Glomerular visceral epithelial cell (primary cell): Measurements from ENCODE around the gene LIMS1.

Experiments used
- DNase-seq: peaks from one replicate; pipeline ENCODE4 v3.0.0-alpha.2; 2016; ENCODE audit errors: extremely low spot score

The LIMS1 gene

DNA sequence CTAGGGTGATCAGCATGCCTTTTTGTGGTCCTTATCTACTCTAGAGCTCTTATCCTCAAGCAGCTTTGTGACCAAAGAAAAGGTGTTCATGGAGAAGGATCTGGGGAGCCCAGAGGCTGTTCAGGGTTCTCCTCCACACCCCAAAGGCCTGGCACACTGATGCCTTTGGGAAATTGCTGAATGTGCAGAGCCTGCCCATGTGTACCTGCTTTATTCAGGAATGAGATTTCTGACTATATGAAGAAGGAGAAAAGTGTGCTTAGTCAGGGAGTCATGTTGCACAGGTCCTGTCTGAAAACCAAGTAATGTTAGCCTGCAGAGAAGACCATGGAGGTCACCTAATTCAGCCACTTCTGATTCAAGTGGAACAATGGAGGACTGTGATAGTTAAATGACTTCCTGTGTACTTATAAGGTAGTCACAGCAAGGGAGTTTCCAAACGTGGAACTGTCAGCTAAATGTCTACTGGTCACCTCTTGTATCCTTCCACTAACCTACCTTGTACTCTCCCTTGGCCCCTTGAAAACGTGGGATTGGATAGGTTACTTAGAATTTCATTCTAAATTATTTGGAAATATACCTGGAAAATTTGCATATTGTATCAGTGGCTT, 81.3 kb downstream of the LIMS1 start:
- DNase-seq = no peak

- DNase-seq = peak; percentile 56
These were observed 82.0 kb downstream of the LIMS1 start for GRCh38 chr2:108616318-108616717.

DNA sequence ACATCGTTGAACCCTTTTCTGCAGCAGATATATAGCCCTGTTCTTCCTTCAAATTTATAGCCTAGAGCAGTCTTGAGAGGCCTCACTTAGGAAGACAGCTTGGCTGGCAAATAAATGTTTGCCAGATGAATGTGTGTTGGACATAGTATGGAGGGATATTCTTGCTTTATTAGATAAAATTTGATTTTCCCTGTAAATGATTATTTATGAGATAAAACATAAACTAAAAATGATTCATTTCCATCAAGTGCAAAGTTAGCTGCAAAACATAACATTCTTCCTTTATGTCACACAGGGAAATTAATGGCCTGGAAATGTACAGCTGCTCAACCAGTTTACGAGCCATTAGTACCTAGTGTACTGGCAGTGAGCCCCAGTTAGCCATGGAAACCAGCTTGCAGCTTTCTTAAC, 82.5 kb downstream of the LIMS1 start:
- DNase-seq = peak; percentile 83

DNA sequence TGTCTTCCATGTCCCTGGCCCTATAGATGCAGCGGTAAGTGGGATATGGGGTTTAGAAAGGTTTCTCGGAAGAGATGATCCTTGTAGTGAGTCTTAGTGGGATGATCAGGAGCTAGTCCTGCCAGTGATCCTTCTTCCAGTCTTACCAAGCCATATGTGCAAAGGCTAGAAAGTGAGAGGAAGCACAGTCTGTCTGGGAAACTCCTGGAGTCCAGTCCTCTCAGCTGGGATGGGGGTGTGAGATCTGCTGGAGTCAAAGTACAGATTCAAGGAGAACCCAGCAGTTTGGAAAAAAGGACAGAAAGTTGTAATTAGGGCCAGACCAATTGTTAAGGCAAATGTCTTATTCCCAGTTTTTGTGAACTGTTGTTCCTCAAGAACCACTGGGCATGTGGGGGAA, 83.3 kb downstream of the LIMS1 start:
- DNase-seq = no peak

DNA sequence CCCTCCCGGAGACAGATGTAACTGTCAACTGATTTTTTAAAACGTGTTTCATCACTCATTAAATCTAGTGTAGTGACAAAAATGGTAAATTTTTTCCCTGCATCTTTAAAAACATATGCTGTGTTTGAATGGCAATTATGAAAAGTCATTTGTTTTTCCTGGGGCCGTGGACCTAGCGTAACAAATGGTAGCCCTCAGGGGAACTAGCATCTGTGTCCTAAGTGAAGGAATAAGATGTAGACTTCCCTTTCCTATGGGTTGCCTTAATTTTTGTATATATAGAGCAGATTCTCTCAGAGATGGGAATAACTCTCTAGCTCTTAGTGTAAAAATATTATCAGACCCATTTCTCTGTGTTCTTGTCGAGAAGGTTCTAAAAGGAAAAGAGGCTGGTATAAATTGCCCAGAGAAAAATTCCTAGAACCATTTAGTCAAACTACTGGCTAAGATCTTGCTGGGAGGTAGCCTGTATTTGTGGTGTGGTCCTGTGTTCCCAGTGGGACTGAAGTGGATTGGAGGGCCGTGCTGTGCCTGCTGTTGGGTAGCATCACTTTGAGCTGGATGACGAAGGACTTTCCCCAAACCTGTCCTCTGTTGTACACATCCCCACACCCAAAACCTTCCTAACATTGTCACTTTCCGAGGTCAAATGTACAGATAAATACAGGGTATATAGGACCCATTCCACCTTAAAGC, 85.8 kb downstream of the LIMS1 start:
- no peak for DNase-seq

DNA sequence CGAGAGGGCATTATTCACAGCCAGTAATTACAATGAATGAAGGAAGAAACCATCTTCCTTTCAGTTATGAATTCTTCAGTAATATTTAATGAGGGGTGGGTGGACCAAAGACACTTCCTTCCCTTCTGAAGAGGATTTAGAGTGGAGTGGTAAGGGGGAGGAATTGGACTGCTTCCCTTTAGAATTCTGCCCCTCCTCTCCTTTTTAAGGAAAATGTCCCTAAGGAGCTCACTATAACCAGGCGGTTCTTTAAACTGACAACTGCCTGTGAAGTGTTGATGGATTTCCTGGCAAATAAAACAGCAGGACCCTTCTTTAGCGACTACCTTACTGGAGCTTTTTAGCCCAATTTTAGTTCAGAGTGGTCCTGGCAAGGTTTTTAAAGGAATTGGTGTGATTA, 86.4 kb downstream of the LIMS1 start:
- no peak for DNase-seq

GRCh38 chr2:108621087-108621559, 86.9 kb downstream of the LIMS1 start:
- peak; percentile 79 for DNase-seq

DNA sequence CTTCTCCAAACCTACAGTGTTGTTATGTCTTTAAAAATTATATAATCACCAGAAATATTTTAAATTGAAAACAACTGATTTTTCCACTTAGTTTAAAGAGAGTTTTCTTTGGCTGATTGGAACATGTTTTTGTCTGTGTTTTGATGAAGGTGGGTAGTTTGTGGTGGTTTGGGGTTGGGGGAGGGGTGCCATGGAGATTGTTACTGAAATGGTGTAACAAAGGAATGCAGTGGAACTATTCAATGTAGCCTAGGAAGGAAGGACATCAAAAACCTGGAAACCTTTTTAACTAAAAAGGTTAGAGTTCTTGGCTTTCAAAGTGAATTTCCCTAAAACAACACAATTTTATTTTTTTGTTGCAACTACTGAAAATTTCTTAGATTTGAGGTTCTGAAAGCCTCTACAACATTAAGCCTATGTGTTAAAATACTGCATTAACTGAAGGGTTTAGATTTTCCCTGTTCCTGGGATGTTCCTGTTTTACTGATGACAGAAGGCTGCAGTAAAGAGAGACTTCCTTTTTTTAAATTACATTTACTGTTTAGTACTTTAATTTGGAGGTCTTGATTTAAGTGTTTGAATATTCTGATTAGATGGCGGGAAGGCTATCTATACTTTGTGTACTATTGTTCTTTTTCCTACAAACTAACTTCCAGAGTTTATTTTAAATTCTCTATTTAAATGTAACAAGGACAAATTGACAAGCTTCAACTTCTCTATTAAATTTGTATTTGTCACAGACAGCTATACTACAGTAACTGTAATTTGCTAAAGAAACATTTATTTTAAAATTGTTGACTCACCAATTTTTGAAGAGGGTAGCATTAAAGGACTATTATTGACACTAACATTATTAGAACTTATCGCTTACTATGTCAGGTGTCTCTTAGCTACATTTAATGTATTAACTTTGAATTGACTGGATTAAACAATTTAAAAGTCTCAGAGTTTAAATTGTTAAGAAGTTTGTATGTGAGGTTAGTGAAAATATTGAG, 87.7 kb downstream of the LIMS1 start:
- DNase-seq = no peak

GRCh38 chr2:108623616-108624015, 89.3 kb downstream of the LIMS1 start:
- no peak for DNase-seq

DNA sequence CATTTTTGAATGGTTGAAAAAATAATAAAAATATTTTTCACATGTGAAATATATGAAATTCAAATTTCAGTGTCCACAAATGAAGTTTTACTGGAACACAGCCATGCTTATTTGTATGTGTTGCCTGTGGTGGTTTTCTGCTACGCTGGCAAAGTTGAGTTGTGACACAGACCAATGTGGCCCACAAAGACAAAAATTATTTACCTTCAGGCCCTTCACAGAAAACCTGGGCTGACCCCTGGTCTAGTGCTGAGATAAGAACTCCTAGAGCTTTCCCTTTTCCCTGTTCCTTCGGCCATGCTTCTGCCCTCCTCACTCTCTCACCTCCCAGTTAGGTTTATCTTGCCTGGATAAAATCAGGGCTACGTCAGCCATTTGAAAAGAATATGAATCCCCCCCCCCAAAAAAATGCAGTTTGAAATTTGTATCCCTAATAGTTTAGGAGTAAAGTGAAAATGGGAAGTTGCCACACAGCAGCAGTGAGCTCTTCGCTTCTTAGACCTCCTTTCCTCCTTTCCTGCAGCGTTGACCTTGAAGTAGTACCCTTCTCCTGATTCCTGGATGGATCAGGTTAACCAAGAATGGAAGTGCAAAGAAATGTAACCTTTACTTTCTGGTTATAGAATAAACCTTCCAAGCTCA, 91.0 kb downstream of the LIMS1 start:
- DNase-seq = no peak

DNA sequence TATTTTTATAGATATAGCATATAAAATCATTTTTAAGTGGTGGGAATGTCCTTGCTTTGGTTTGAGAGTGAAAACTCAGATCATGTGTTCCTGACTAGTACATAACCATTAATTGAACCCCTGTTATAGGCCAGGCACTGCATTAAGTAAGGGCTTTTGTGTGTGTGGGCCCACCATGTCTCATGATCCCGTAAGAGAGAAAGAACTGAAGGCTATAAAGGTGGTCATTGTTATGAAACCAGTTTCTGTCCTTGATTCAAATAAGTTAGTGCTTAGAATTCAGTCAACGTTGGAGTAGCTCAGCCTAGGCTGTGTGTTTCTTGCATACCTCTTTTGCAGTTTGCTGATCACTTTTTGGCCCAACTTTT, 91.5 kb downstream of the LIMS1 start:
- DNase-seq = no peak

DNA sequence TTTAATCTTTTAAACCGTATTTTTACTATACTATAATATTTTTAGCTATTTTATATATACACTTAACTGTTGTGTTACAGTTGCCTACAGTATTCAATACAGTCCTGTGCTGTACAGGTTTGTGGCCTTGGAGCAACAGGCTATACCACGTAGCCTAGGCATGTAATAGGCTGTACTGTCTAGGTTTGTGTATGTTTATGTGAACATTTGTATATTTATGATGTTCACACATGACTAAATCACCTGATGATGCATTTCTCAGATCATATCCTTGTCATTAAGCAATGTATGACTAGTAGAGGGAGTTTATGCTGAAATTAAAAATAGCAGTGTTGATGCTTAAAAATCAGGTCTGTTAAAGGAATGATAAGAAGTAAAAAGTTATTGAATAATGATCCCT, 92.7 kb downstream of the LIMS1 start:
- DNase-seq = no peak

GRCh38 chr2:108627911-108628567, 93.8 kb downstream of the LIMS1 start:
- no peak for DNase-seq

- DNase-seq = no peak
These were observed 94.7 kb downstream of the LIMS1 start for GRCh38 chr2:108628936-108629335.

GRCh38 chr2:108629417-108629816, 95.1 kb downstream of the LIMS1 start:
- DNase-seq = no peak

DNA sequence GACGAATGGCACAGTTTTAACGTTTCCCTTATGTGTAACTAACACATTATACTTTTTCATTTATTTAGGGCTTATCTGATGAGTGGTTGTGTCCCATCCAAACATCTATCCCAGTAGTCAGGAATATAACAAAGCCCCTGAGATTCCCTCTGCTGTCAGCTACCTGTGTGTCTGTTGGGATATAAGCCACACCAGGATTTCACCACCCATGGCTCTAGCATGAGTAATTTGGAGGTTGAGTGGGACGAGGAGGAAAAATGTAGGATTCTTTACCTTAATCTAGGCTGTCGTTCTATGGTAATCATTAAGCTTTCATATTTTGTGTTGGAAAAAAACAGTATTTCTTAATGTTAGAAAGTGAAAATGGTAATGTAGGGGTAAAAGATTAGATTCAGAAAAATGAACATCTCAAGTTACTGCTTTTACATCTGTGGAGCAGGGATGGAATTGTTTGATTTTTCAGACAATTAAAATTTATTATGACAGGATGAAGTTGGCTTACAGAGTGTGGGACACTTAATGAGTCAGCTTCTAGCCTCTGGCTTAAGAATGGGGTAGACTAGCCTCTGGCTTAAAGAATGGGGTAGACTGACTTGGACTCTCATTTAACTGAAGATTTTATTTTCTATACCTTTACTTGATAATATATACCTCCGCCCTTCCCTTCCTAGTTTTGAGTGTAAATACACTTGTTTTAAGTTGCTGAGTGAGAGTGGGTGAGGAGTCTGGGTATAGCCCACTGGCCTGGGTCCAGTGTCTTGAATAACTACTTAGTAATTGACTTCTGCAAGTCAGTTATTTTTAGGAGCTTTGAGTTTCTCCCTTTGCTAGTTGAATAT, 96.5 kb downstream of the LIMS1 start:
- DNase-seq = peak; percentile 36

- no peak for DNase-seq
These were observed 98.3 kb downstream of the LIMS1 start for GRCh38 chr2:108632332-108633160.

DNA sequence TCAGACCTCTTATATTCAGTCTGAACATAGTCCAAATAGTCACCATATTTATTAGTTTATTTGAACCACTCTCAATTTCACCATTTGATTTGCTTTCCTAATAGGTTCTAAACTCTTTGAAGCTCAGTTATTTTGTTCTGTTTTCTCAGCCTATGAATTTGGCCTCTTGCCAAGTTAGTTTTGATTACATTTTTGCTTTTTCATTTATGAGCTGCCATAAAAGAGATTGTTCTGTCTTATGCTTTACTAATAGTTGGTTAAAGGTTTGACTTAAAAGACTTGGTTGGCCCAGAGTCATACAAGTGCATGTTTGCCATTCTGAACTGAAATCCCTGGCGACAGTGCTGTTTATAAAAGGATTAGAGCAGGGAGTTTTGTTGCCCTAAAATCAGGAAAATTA, 99.1 kb downstream of the LIMS1 start:
- DNase-seq = no peak

DNA sequence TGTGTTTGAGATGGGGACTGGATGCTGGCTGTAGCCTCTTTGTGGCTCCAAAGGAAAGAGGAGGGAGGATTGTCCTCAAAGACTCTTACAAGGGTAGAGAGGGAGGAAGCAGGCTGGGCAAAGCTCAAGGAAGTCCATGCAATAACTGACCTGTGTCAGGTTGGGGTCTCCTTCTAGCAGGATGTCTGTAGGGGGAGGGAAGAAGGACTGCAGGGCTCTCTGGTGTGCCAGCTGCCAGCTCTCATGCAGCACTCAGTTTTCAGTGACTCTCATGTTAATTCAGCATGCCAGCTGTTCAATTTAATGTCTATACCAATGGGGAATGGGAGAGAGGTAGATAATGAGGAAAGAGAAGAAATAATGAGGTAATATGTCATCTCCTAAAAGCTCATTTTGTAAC, 99.7 kb downstream of the LIMS1 start:
- no peak for DNase-seq
